Central memory CD4-positive, alpha-beta T cell (primary cell): ENCODE data around the gene AMH.
"Not testable (repeated sequence)": the region's sequence is repeated elsewhere in the genome, so short reads cannot be mapped to it uniquely, and the experiment has no call there.

Source experiments
- DNase-seq: peaks from one replicate; pipeline ENCODE4 v3.0.0; 2022

AMH gene

DNA sequence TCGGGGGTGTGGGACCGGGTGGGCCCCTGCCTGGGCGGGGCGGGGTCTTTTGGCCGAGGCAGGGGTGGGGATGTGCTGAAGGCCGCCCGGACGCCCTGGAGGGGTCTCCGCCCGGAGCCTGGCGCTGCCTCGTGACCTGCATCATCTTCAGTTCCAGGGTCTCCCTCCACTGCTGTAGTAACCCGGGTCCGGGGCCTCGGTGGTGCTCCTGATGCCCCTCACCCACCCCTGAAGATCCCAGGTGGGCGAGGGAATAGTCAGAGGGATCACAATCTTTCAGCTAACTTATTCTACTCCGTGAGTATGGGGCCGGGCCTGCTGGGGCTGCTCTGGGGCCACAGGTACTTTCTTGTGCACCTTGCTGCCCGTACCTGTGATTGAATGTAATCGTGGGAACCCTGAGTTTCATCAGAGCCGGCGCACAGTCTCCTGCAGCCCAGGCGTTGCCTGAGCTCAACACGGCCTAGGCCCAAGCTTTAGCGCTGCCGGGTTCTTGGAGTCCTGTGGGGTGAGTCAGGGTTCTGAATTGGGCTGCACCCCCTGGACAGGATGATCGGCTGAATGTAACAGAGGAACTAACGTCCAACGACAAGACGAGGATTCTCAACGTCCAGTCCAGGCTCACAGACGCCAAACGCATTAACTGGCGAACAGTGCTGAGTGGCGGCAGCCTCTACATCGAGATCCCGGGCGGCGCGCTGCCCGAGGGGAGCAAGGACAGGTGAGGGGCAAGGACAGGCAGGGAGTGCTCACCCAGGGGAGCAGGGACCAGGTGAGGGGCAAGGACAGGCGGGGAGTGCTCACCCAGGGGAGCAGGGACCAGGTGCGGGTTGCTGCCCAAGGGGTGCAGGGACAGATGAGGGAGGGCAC, 22.3 kb downstream of the AMH start:
- no peak for DNase-seq

DNA sequence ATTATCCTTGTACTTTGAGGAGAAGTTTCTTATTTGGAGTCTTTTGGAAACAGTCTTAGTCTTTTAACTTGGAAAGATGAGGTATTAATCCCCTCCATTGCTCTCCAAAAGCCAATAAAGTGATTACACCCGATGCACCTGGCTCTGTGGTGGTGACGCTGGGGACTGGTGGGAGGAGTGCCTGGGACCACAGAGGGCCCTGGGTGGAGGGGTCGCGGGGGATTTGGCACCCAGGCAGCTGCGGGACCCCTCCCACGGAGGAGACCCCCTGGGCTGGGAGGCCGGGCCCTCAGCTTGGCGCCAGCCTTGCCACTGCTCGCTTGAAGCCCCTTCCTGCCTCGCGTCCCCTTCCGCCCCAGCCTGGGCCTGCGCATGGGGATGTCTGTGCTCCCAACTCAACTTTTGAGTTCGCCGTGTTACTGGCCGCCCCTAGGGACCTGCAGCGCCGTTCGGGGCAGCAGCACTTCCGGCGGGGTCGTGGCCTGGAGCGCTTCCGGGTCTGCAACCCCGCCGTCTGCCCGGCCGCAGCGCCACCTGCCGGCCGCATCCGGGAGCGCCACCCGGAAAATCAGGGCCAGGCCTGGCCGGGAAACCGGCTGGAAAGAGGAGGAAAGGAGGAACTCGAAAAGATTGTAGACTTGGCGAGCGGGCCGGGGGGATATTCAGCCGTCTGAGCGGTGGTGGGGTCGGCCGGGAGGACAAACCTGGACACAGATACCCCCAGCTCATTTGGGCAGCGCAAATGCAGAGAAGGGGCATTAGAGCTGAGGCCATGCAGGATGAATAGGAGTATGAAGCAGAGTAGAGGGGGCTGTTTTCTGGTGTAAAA, 24.4 kb downstream of the AMH start:
- DNase-seq: peak; percentile 71

DNA sequence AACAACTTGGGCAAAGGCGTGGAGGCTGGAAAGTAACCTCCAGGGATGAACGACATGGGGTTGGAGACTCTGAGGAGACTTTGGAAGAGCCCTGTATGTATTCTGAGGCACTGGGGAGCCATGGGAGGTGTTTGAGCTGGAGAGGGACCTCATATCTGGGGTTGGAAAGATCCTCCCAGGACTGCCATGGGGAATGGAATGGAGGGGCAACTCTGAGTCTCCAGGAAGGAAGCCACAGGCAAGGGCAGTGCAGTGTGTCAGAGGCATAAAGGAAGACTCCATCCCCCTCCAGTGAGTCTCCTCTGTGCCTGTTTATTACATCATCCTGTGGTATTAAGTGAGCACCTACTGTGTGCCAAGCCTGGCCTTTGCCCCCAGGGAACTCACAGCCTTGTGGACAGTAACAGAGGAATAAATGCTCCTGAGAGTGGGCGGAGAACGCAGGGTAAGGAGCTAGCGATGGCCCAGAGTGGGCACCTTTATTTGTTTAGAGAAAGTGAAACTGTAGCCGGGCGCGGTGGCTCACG, 25.1 kb downstream of the AMH start:
- no peak for DNase-seq

DNA sequence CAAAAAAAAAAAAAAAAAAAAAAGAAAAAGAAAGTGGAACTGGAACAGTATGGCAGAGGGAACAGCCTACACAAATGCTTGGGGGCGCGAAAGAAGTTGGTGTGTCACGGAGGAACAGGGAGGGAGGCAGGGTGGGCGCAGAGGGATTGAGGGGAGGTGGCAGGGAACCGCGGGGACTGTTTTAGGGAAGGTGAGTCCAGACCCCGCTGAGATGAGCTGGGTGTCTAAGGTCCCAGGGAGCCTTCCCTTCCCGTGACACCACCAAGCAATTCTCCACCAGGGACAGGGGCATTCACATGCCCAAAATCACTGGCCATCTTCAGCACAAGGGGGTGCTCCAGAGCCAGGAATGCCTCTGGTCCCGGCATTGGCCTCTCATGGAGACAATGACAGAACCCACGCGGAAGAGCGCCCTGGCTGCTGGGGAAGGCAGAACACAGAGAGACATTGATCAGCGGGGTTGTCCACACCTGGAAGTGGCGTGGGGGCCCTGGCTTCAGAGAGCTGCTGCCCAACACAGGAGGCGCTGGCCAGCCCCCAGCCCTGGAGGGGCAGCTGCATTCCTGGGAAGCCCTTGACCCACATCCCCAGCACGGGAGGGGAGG, 25.9 kb downstream of the AMH start:
- DNase-seq: peak; percentile 51

DNA sequence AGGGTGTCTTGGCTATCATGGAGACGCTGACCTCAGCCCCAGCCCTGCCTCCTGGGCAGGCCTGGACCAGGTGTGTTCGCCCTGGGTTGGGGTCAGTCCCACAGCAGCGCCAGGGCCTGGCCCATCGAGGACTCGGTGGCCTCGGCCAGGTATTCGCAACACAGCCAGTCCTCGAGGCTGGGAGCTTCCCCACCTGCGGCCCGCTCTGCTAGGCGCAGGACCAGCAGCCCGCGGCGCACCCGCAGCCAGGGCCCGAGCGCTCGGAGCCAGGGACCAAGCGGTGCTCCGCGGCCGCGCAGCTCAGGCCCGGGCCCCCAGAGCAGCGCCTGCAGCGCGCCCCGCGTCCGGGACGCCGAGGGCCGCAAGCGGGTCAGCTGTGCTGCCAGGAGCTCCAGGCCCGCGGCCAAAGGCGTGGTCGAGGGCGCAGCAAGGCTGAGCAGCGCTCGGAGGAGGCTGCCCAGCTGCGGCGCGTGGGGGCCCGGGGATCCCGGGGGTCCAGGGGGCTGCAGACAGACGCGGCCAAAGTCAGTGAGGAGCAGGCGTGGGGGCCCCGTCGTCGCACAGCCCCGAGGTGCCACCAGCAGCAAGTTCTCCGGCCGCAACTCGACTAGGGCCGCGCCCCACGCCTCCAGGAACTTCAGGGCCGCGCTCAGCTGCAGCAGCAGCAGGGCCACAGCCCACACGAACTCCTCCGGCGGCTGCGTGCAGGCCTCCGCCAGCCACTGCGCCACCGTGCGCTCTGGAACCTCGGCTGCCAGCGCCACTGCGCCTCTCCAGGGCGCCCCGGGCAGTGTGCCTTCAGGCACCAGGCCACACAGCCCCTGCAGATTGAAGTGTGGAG, 26.7 kb downstream of the AMH start:
- DNase-seq: no peak

DNA sequence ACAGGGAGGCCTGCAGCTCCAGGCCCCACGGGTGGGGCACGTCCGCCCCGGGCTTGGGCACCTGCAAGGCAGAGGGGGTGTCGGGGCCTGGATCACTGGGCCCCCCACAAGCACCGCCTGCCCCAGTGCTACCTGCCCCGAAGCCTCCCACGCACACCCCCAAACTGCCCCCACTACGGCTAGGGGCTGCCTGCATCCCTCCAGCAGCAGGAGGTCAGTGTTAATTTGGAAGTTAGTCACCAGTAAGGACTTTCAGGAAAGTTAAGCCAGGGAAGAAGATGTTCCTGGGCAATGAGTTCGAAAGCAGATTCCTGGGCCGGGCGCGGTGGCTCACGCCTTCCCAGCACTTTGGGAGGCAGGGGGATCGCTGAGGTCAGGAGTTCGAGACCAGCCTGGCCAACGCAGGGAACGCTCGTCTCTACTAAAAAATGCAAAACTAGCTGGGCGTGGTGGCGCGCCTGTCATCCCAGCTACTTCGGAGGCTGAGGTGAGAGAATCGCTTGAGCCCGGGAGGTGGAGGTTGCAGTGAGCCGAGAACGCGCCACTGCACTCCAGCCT, 27.4 kb downstream of the AMH start:
- no peak for DNase-seq

DNA sequence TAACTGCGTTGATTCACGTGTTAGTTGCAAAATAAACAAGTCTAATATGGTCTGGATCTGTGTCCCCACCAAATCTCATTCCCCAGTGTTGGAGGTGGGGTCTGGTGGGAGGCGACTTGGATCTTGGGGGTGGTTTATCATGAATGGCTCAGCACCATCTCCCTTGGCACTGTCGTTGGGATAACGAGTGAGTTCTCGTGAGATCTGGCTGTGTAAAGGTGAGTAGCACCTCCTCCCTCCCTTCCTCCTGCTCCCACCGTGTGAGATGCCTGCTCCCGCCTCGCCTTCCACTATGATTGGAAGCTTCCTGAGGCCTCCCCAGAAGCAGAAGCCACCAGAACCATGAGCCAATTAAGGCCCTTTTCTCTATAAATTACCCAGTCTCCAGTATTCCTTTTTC, 28.0 kb downstream of the AMH start:
- no peak for DNase-seq

DNA sequence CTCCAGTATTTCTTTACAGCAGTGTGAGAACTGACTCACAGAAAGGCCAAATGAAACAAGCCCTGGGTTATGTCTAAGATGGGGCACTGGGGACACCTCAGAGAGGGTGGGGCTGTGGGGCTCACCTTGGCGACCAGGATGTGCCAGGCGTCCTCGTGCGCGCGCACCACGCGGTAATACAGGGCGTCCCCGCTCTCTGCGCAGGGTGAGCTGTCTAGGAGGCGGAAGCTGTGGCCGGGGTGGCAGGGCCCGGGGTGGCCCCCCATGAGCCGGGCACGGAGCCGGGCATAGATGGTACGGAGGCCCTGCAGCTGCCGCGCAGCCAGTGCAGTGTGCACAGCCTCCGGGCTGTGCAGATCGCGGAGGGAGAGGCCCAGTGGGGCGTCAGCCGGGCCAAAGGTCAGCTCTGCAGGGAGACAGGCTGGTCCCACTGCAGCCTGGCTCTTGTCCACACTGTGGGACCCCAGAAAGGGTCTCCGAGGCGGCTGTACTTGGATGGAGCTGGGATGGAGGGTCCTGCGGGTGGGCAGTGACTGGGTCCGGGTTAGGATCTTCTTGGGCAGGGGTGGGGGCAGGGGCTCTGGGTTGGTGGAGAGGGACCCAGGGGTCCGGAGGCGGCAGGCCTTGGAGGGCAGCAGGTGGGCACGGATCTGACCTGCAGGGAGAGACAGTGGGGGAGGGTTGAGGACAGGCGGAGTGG, 29.5 kb downstream of the AMH start:
- DNase-seq: no peak

DNA sequence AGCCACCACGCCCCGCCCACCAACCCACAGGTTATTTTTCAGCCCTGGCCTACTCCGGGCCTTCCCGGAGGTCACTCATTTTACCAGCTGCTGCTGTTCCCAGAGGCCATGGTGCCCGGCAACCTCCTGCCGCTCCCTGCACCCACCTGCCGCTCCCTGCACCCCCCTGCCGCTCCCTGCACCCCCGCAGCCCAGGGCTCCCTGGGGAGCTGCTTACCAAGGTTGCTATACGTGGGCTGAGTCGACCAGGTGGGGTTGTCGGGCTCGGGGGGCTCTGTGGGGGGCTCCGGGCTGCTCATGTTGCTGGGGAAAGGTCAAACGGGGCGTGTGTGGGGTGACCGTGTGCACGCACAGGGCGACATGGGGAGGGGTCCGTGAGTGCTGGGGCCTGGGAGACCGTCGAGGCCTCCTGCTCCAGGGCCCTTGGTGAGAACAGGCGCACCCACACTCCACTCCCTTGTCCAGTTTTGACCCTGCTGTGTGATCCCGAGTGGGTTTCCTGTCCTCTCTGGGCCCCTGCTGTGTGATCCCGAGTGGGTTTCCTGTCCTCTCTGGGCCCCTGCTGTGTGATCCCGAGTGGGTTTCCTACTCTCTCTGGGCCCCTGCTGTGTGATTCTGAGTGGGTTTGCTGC, 31.6 kb downstream of the AMH start:
- DNase-seq: no peak

DNA sequence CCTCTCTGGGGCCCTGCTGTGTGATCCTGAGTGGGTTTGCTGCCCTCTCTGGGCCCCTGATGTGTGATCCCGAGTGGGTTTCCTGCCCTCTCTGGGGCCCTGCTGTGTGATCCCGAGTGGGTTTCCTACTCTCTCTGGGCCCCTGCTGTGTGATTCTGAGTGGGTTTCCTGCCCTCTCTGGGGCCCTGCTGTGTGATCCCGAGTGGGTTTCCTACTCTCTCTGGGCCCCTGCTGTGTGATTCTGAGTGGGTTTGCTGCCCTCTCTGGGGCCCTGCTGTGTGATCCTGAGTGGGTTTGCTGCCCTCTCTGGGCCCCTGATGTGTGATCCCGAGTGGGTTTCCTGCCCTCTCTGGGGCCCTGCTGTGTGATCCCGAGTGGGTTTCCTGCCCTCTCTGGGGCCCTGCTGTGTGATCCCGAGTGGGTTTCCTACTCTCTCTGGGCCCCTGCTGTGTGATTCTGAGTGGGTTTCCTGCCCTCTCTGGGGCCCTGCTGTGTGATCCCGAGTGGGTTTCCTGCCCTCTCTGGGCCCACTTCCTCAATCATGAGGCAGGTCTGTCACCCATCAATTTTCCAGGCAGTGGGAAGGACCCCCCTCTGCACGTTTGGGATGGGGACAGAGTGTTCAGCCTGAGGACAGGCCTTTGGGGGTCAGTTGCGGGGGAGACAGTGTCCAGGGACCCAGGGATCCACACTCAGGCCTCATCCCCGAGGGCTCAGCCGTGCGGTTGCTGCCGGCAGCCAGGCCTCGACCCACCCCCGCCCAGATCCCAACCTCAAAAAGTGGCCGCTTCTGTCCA, 32.3 kb downstream of the AMH start:
- DNase-seq: not testable (repeated sequence)

DNA sequence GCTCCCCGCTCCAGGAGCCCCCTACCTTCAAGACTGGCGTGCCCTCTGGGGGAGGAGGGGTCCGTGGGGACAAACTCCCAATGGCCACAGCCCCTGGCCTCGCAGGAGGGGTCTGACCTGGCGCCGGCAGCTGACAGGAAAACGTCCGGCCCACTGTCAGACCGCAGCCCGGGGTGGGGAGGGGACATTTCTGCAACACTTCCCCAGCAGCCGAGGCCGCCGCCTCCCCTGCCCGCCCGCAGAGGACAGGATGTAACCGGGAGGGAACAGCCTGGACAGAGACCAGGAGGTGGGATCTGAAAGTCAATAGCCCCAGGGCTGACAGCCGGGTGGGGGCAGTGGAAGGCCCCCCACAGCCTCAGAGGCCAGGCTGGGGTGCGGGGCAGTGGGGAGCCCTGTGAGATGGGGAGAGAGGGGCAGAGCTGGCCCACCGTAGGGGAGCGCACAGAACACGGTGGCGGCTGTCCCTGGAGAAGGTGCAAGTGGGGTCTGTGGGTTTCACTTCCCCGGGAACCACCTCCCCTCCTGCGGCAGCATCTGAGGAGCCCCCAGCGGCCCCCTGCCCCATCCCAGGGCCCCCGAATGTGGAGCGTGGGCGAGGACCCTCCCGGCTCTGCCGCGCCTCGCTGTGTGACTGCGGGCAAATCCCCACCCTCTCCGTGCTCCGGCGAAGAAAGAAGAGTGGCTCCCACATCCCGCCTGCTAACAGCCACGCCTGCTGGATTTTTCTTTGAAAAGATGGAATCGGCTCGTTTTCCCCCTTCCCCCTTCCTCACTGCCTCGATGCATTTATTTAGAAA, 33.1 kb downstream of the AMH start, which contains the start of gene PEAK3:
Gene PEAK3 (minus strand): TSS at position 114 of the 800 bp plus-strand sequence. CDS start 1,244 bp downstream, outside the sequence.
- no peak for DNase-seq

DNA sequence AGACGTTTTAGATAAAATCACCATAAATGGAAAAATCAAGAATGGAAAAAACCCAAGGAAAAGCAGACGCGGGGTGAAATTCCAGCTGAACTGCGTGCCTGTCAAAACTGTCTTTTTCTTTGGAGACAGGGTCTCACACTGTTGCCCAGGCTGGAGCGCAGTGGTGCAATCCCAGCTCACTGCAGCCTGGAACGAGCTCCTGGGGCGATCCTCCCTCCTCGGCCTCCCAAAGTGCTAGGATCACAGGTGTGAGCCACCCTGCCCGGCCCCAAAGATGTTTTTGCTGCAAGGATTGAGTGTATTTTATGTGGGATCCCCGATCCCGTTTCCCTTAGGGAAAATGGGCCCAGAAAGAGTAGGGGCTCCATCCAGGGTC, 33.7 kb downstream of the AMH start:
- no peak for DNase-seq

DNA sequence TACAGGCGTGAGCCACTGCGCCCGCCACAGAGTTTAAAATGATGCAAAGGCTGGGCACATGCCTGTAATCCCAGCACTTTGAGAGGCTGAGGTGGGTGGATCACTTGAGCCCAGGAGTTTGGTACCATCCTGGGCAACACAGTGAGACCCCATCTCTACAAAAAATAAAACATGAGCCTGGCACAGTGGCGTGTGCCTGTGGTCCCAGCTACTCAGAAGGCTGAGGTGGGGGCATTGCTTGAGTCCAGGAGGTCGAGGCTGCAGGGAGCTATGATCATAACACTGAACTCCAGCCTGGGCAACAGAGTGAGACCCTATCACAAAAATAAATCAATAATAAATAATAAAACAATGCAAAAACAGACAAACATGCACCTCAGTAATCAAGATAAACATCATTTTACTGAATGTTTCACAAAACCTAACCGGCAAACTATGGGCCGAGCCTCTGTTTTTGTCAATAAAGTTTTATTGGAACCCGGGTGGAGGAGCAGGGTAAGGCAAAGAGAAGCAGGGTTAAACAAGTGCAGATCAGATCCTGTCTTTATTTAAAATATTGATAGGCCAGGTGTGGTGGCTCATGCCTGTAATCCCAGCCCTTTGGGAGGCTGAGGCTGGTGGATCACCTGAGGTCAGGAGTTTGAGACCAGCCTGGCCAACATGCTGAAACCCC, 34.8 kb downstream of the AMH start:
- no peak for DNase-seq

DNA sequence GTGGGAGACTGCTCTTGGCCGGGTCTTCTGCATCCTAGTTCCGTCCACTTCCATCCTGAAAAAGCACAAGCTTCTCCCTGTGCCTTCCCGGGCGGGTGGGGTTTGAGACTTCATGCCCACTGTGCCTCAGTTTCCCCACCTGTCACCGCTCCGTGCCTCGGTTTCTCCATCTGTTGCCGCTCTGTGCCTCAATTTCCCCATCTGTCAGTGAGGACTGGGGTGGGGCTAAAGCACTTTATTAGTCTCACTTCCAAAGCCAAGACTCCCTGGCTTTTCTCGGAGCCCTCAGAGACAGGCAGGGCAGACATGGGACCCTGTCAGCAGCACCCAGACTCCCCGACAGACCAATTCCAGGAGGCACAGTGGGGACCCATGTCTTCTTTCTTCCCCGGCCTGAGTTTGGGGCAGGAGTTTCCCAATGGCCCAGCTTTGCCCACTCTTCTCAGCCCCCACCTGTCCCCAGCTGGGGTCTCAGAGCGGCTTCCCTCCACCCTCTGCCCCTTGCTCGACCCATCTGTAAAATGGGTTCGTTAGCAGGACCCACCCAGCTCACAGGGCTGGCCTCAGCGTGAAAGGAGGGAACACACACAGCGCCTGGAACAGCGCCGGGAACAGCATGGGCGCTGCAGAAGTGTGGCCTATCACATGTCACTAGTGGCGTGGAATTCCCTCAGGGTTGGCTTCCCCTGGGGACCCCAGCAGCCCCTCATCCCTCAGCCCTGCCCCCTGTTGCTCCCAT, 37.4 kb downstream of the AMH start:
- no peak for DNase-seq

DNA sequence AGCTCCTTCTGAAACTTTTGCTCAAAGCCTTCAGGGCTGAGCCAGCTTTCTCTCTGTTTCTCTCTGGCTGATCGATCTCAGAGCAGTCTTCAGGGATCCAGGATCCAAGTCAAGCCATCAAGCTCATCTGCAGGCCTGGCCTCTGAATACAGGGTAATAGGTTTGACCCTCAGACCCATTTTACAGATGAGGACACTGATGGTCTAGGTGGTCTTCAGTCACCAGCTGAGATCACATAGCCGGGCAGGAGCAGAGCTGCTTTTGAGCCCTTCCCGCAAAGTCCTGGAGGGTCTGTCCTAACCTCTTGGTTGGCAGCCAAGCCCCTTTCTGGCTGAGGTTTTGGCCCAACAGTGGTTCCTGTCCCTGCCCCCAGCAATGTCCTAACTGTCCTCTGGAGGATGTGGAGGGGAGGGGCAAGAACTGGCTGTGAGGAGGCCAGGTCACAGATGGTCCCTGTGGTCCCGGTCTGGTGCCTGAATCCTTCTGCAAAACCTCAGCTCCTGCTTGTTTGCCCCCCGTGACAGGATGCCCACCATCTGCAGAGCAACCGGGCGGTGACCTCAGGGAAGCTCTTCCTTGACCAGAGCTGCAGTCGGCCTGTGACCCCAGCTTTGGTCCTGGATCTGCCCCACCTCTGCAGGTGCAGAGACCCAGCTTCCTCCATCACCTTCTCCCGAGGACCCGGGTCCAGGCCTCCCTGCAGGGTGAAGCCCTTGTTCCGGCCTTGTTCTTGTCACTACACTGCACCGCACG, 38.6 kb downstream of the AMH start:
- DNase-seq: no peak

DNA sequence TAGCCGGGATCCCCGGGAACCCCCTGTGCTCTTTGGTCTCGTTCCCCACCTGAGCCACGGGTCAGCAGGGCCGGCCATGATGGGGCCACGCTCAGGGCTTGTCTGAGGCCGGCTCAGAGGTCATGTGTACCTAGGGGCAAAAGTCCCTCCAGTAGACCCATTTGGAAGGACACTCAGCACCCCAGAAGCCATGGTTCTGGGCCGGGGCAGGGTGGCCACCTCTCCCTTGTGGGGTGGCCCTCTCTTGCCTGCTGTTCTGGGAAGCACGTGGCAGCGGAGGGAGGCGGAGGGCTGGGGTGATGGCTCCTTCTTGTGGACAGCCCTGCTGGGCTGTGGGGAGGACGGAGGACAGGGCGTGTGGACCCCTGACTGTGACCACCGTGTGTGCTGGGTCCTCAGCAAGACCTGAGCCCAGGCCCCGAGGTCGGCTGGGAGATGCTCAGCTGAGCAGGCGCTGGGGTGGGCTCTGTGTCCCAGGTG, 39.3 kb downstream of the AMH start:
- DNase-seq: no peak
